ENCODE measurements around the gene FASTK. TPM values are rescaled to one million over a fixed set of nuclear protein-coding genes. Genes with fewer than 3 reads are reported as not detected.
"Not testable (repeated sequence)": the region's sequence is repeated elsewhere in the genome, so short reads cannot be mapped to it uniquely, and the experiment has no call there.

Gene FASTK
- total RNA-seq, 2 donors from 2014 or later: 85.9 to 96.4 TPM

GRCh38 chr7:151032936-151033863 is 47.4 kb downstream of the FASTK start:
- Histone ChIP-seq H3K9me3 (no peaks in the 10 kb centered on the region), H3K4me3 (no peak overlapping the region), H3K36me3 (peaks cover 25% of the 10 kb centered on the region), H3K4me1 (peaks cover 0 to 12% of the 10 kb centered on the region in 2 donors), H3K27ac (no peak overlapping the region), H3K27me3 (no peaks in the 10 kb centered on the region)
- TF ChIP-seq CTCF (IDR thresholded peaks at IDR 0.05): no peak
- no peak for DNase-seq (ENCODE audit: low spot score)

GRCh38 chr7:151031011-151031410 is 49.6 kb downstream of the FASTK start:
- H3K27ac ChIP-seq: no peak overlapping the region
- H3K36me3 ChIP-seq: peaks cover 12% of the 10 kb centered on the region
- no peak overlapping the region for H3K4me3 ChIP-seq
- H3K9me3 ChIP-seq: no peaks in the 10 kb centered on the region
- DNase-seq (ENCODE audit: low spot score): no peak
- H3K4me1 ChIP-seq: peaks cover 0 to 15% of the 10 kb centered on the region in 2 donors
- TF ChIP-seq CTCF (IDR thresholded peaks at IDR 0.05): no peak
- no peaks in the 10 kb centered on the region for H3K27me3 ChIP-seq

GRCh38 chr7:151028948-151029501 is 51.6 kb downstream of the FASTK start:
- Histone ChIP-seq H3K27me3 (no peaks in the 10 kb centered on the region), H3K9me3 (no peaks in the 10 kb centered on the region), H3K4me1 (peaks cover 0 to 15% of the 10 kb centered on the region in 2 donors), H3K36me3 (no peaks in the 10 kb centered on the region), H3K27ac (peak overlapping the region; percentile 77 to 87), H3K4me3 (peak overlapping the region; percentile 57 to 72)
- DNase-seq (ENCODE audit: low spot score): no peak
- no peak for TF ChIP-seq CTCF (IDR thresholded peaks at IDR 0.05)

GRCh38 chr7:151028131-151028947 is 52.3 kb downstream of the FASTK start, which contains the start of gene ABCB8:
TSS of gene ABCB8 (plus strand) at chr7:151028450. CDS start at chr7:151028516, 66 bp downstream.
- H3K27me3 ChIP-seq: no peaks in the 10 kb centered on the region
- TF ChIP-seq CTCF (IDR thresholded peaks at IDR 0.05): peak; percentile 23 to 67
- no peaks in the 10 kb centered on the region for H3K36me3 ChIP-seq
- no peaks in the 10 kb centered on the region for H3K9me3 ChIP-seq
- peaks cover 0 to 15% of the 10 kb centered on the region in 2 donors for H3K4me1 ChIP-seq
- H3K27ac ChIP-seq: peak within 1 kb of the TSS; percentile 77 to 87
- peak; percentile 99 for DNase-seq (ENCODE audit: low spot score)
- H3K4me3 ChIP-seq: peak within 1 kb of the TSS; percentile 57 to 72

GRCh38 chr7:151027728-151028130 is 52.9 kb downstream of the FASTK start:
- peak overlapping the region; percentile 77 to 87 for H3K27ac ChIP-seq
- not testable (repeated sequence) for H3K36me3 ChIP-seq; DNase-seq (ENCODE audit: low spot score); H3K9me3 ChIP-seq; H3K27me3 ChIP-seq
- peaks cover 0 to 15% of the 10 kb centered on the region in 2 donors for H3K4me1 ChIP-seq
- peak overlapping the region; percentile 57 to 72 for H3K4me3 ChIP-seq

GRCh38 chr7:151026771-151027727 is 53.6 kb downstream of the FASTK start:
- not testable (repeated sequence) for H3K27me3 ChIP-seq; H3K36me3 ChIP-seq; H3K9me3 ChIP-seq; DNase-seq (ENCODE audit: low spot score)
- H3K4me3 ChIP-seq: peak overlapping the region in 1 of 2 donors; percentile 57
- peaks cover 0 to 15% of the 10 kb centered on the region in 2 donors for H3K4me1 ChIP-seq
- H3K27ac ChIP-seq: peak overlapping the region; percentile 77 to 87
